Right renal pelvis (tissue), 4 donors: Measurements from ENCODE around the gene RFTN1. TPM values are rescaled to one million over a fixed set of nuclear protein-coding genes. Genes with fewer than 3 reads are reported as not detected.
"Not testable (repeated sequence)": the region's sequence is repeated elsewhere in the genome, so short reads cannot be mapped to it uniquely, and the experiment has no call there.

Source experiments
- DNase-seq, 4 donors: peaks; one replicate each; pipeline ENCODE4 v3.0.0-alpha.2; 2013; ENCODE audit warnings: low read depth in 4 of 4, low spot score in 3 of 4, missing footprints in 1 of 4
- polyA plus RNA-seq, 4 donors: library from polyadenylated mRNA; unstranded; fragments of 120-200 nt; gene quantifications; one replicate each; pipeline ENCODE4 v1.2.1, GENCODE V29; 2013; ENCODE audit not compliant: insufficient read length in 4 of 4

RFTN1 gene
- polyA plus RNA-seq, 4 donors: 29.6 to 33.2 (median 31.4) TPM

DNA sequence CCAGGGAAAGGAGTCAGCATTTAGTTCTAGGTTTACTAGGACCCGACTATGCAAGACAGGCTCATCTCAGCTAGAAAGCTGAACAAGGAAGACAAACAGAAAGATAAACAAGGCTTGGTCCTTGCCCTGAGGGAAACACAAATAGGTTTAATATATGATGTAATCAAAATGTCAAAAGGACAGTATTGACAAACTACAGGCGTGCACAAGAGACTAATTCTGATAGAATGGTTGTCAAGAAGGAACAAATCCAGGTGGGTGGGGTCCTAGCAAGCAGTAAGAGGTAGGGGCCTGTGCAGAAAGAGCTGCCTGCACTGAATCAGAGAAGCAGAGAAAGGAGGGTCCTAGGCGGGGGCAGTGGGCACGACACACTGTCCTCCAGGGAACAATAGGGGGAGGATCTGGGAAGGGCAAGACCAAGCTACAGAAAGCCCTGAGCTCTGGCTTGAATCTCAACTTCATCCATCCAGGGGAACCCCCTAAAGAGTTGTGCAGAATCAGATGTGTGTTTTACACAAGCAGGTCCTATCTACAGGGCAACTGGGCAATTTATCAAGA lies 23.4 kb downstream of the RFTN1 start:
- DNase-seq: no peak

DNA sequence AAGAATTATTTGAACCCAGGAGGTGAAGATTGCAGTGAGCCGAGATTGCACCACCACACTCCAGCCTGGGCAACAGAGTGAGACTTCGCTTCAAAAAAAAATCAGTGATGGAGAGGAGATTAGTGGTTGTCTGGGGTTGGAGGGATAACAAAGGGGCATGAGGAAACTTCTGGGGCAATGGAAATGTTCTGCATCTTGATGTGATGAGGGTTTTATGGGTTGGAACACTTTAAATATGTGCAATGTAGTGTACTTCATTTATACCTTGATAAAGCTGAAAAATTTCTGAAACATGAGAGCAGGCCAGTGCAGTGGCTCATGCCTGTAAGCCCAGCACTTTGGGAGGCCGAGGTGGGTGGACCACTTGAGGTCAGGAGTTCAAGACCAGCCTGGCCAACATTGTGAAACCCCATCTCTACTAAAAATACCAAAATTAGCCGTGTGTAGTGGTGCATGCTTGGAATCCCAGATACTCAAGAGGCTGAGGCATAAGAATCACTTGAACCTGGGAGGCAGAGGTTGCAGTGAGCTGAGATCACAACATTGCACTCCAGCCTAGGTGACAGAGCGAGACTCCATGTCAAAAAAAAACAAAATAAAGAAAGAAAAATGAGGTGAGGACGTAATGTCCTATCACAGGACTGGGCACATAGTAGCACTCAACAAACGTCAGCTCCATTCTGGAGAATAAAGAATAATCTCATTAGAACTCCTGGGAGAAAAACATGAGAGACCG lies 24.0 kb downstream of the RFTN1 start:
- DNase-seq: not testable (repeated sequence)

DNA sequence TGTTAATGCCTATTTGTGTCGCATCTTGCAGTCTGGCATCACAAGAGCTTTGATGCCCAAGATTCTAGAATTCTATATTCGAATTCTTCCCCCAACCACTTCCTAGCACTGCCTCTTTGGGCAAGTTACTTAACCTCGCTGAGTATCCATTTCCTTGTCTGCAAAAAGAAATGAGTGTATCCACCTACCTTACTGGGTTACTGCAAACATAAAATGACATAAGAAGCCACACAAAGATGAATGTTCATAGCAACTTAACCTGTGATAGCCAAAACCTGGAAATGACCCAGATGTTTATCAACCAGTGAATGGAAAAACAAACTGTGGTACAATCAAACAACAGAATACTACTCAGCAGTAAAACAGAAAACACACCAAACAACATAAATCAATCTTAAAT lies 24.9 kb downstream of the RFTN1 start:
- no peak for DNase-seq

DNA sequence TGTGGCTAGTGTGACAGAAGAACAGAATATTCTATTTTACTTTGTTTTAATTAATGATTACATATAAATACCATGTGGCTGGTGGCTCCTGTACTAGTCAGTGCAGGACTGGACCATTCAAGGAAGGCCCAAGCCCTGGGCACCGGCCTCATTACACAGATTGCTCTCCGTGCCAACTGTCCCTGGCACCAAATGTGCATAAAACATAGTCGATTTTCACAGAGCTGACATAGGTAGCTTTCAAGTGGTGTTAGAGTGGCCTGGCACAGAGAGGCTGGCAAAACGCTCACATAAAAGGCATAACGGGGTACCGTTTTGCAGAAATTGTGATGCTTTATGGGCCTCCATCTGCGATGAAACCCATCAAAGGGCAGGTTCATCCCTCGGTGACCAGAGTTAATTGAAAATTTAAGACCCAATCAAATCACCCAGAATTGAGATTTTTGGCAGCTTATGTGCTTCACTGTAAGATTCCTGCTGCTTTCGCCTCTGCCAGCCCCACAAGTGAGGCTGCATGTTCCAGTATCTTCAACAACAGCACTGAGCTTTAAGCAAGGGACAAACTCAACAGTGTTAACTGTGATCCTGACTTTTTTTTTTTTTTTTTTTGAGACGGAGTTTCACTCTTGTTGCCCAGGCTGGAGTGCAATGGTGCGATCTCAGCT lies 25.9 kb downstream of the RFTN1 start:
- DNase-seq: no peak

DNA sequence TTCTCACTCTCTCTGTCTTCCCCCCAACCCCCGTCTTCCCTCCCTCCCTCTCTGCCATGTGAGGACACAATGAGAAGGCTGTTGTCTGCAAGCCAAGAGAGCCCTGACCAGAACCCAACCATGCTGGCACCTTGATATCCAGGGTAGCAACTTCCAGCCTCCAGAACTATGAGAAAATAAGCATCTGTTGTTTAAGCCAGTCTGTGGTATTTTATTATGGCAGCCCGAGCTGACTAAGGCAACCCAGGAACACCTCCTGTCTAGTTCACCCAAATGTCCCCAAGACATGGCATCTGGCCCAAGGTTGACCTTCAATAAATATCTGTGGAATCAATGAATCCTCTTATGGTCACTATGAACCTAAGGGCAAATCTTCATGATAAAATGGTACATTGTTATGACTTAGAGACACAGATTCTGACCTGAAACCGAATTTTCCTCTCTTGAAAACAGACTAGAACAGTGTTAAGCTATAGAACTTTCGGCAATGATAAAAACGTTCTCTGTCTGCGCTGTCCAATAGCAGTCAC lies 26.5 kb downstream of the RFTN1 start:
- DNase-seq: no peak

DNA sequence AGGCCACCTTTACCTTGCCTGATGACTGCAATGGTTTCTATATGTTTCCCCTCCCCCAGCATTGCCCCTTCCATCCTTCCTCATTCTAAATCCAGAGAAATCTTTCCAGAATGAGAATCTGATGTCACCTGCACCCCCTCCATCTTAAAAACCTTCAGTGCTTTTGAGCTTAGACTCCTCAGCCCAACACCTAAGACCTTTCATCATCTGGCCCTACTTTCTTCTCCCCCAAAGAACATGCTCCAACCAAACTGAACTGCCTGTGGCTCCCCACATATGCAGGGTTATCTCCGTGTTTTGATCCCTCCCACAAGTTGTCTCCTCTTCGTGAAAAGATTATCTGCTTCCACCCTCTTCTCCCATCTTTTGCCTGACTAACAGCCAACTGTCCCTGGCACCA lies 27.3 kb downstream of the RFTN1 start:
- no peak for DNase-seq

DNA sequence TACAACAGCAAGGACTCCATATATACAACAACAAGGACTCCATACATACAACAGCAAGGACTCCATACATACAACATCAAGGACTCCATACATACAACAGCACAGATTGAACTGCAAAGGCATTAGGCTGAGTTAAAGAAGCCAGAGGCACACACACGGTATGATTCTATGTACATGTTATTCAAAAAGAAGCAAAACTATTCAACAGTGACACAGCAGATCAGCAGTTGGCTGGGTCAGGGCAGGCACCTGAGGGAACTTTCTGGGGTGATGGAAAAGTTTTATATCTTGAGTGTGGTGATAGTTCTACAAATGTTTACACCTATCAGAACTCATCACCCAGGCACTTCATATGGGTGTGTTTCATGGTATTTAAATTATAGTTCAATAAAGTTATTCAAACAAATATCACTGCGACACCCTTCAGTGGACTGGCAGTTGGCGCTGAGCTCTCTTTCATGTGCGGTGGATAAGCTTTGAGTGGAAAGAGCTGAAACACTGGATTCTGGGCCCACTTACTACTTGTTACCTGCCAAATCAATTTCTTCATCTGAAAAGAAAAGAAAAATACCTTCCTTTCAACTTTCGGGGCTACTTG lies 28.0 kb downstream of the RFTN1 start:
- DNase-seq: no peak

DNA sequence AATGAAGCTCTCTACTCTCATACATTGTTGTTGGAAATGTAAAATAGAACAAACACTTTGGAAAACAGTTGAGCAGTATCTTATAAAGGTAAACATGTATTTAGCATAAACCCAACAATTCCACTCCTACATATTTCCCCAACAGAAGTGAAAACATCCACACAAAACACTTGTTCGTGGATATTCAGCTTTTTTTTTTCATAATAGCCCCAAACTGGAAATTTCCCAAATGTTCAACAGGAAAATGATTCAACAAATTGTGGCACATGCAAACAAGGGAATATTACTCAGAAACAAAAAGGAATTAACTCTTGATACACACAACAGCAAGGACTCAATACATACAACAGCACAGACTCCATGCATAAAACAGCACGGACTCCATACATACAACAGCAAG lies 28.5 kb downstream of the RFTN1 start:
- DNase-seq: no peak

DNA sequence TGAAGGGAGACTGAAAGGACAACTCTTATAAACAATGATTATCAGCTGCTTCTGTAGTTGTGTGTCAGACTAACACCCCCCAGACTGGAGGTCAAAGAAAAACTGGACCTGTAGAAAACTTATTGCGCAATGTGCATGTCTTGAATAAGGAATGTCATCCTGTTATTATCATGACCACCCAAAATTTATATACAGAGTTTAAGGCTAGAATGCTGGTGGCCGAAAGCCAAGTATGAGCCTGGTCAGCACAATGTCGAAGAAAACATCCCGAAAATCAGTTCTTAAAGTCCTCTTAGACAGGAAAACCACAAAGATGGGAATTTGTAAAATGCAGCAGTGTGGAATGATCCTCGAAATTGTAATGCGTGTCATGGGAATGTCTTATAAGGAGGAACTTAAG lies 29.3 kb downstream of the RFTN1 start:
- peak in 3 of 4 donors; percentile 46 to 69 (median 52) for DNase-seq

DNA sequence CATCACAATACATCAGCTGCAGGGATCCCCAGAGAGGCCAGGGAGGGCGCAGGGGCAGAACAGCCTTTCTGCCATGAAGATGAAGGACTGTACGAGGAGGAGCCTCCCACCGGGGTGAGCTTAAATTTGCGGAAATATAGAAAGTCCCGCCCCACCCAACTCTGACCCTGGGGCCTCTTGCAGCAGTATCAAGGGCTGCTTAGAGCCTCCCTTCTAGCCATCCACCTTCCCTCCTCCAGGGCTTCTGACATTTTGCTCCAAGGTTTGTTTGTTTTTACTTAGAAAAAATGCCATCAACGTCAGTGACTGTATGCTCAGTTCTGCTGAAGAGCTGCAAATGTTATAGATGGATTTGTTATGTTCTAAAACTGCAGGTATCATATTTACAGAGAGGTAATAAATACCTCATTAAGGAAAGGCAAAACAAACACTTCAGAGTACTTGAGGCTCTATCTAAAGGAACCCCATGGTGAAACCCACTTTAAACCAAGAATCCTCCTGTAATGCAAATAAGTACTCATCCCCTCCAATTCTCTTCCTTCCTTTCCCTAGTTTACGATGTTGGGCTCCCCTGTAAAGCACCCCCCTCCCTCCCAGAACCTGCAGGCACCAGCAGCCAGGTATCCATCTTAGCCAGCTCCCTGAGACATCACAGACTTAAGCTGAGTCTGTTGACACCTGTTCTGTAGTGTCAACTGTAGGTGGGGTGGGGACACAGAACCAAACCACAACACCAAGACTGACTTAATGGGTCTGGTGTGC lies 30.5 kb downstream of the RFTN1 start:
- no peak for DNase-seq

DNA sequence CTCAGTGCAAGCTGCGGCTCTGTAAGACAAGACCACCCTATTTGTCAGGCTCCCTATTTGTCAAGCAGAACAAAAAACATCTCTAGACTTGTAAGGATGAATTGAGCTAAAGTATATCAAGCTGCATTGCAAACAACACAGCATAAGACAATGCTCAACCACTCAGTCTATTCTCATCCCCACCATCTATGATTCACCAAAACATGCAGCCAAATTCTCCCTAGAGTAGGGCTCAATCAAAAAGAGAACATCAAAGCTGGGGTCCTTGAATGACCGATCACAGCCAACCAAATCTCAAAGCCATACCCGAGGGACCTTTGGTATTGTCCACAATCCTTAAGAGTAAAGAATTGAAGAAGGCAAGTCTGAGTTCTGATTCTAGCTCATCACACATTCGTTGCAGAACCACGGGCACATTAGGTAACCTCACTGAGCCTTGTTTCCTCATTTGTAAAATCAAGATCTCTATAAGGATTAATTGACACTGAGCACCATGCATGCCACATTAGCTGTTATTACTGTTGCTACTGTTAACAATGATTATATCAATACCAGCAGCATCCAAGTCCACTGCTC lies 31.2 kb downstream of the RFTN1 start:
- DNase-seq: no peak

DNA sequence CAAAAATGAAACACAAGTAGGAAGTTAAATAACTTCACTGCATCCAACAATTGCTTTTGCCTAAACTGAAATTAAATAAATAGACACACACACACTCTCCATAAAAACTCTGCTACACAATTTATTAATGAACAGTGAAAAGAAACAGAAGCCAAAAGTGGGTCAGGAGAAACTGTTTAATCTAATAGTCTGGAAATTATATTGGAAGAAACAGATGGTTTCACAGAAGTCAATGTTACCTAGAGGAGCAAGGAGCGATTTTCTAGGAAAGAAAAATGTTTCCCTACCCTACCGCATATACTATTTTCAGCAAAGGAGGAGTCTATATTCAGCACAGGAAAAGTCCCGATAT lies 32.0 kb downstream of the RFTN1 start:
- no peak for DNase-seq

DNA sequence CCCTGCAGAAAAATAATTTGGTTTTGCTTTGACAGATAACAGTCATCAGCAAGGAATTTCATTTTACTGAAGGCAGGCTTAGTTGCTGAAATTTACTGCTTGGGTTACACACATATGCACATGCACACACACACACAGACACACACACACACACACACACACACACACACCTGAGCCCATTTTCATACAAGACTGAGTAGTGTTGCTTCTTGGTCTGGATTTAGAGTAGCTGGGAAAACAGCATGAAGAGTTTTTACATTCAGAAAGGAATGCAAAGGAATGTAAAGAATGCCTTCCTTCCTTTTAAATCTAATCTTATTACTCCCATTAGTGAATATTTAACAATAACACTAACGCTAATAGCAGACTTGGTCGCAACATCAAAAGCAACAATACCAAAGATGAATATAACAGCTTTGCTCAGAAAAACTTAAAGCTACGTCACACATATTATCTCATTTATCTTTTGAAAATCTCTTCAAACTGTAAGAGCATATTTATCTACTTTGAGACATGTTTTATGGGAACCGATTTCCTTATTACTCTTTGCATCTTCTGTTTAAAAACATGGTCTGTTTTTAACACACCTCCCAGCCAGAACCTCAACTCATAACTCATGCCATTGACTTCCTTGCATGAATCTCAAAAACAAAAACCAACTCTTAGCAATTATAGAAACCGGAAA lies 32.5 kb downstream of the RFTN1 start:
- DNase-seq: no peak

DNA sequence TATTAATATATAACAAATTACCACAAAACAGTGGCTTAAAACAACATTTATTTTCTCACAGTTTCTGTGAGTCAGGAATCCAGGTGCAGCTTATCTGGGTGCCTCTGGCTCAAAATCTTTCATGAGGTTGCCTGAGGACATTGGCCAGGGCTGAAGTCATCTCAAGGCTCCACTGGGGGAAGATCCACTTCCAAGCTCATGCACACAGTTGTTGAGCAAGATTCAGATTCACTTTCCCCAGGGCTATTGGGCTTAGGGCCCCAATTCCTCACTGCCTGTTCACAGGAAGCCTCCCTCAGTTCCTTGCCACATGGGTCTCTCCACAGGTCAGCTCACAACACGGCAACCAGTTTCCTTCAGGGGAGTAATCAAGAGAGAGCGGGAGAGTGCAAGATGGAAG lies 35.0 kb downstream of the RFTN1 start:
- DNase-seq: no peak

DNA sequence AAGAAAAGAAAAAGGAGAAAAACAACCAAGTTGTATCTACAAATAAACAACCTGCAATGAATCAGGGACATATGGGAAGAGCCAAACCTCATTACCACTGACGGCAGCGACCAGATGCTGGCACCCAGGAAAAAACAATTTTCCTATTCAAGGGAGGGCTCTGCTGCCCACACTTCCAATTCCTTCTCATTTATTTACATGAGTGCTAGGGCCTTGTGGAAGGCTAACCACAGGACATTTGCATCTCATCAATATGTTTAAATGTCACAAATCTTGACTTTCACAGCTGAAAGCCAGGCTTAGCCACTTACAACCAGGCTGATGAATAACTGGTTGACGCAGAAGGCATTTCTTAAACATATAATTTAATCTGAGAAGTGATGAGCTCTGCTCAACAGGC lies 36.0 kb downstream of the RFTN1 start:
- DNase-seq: no peak

DNA sequence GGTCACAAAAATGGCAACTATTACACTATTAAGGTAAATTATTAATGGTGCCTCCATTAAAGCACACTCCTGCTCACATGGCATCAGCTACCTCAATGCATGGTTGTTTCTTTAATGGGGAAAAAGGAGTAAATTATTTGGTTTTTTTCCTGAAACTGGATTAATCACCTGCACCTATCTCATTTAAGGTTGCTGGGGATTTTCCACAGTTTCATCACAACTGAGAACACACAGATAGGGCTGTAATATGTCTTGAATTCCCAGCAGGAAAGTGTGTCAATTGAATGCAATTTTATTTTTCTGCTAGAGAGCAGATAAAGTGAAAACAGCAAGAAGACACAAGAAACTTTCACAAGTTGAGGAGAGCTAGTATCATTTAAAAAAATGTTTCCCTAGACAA lies 36.4 kb downstream of the RFTN1 start:
- no peak for DNase-seq

DNA sequence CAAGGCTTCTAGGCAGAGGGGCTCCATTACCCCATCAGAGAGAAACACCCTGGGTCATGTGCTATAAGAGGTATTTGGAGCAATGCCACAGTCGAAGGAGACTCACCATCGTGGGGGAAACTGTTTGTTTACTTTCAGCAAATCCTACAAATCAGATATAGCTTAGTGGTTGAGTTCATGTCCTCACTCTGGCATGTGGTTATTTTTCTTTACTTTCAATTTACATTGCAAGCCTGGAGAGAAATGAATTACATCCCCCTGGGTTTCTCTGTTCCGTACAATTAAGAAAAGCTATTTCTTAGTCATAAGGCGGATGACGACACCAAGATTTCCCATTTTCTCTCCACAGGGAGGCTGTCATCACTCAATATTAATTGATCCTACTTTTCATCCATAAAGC lies 36.9 kb downstream of the RFTN1 start:
- no peak for DNase-seq

DNA sequence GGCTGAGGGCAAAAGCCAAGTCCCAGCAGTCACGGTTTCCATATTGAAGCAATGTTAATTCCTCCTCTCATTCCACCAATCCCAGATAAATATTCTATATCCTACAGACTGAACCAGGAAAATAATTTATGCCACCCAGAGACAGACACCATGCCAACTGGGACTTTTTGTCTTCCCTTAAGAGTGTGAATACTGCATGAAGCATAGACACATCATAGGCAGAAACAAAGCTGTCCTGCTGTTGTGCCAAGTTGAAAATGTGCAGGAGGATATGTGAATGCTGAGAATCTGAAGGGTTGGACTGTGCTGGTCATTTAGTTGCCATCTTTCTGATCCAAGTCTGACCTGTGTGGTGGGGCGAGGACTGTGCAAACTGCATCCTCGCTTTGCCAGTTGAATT lies 37.7 kb downstream of the RFTN1 start:
- DNase-seq: no peak

DNA sequence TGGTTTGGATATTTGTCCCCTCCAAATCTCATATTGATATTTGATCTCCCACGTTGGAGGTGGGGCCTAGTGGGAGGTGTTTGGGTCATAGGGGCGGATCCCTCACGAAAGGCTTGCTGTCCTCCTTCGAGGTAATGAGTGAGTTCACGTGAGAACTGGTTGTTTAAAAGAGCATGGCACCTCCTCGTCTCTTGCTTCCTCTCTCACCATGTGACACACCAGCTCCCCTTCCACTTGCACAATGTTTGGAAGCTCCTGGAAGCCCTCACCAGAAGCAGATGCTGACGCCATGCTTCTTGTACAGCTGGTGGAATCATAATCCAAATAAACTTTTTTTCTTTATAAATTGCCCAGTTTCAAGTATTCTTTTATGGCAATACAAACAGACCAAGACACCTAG lies 38.6 kb downstream of the RFTN1 start:
- DNase-seq: no peak

DNA sequence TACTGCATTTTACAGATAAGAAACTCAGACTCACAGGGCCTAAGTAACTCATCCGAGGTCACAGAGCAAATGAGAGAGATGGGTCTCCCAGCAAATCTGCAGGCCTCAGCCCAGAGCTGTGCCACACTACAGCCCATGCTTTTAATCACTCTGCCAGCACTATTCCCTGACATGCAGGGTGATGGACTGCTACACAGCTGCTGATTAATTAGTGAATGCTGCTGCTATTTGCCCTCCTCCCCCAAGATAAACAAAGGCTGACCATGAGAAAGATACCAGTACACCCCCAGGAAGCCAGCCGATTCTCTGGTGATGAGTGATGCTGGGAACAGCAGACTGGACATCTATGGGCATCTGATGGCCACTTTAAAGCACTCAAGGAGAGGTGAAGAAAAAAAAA lies 39.3 kb downstream of the RFTN1 start:
- no peak for DNase-seq
